MG63 (cell line): ENCODE measurements around the gene DLGAP1. TPM values are rescaled to one million over a fixed set of nuclear protein-coding genes. Genes with fewer than 3 reads are reported as not detected.

Experiments used
- DNase-seq: peaks from one replicate; pipeline ENCODE4 v3.0.0-alpha.2; 2020
- H3K27me3 ChIP-seq: fragments of 250-450 bp; sonication (Bioruptor Pico); 2 replicates; pipeline ENCODE4 v1.5.1; 2020; ENCODE audit warnings: mild to moderate bottlenecking, moderate library complexity
- H3K36me3 ChIP-seq: fragments of 250-450 bp; sonication (Bioruptor Pico); 2 replicates; pipeline ENCODE4 v1.5.1; 2020; ENCODE audit warnings: mild to moderate bottlenecking, moderate library complexity
- H3K4me3 ChIP-seq: fragments of 250-450 bp; sonication (Bioruptor Pico); 2 replicates; pipeline ENCODE4 v1.5.1; 2020; ENCODE audit warnings: mild to moderate bottlenecking, moderate library complexity
- H3K9me3 ChIP-seq: fragments of 250-450 bp; sonication (Bioruptor Pico); 2 replicates; pipeline ENCODE4 v1.5.1; 2020; ENCODE audit warnings: mild to moderate bottlenecking, moderate library complexity
- total RNA-seq: library from RNA; depleted of rRNA; stranded (reverse); fragments of >200 nt; shearing (Covaris generic); gene quantifications from 2 replicates; pipeline ENCODE4 v1.2.3, GENCODE V29; 2014; ENCODE audit warnings: low replicate concordance

DLGAP1 gene
- total RNA-seq, 1 experiment from 2014 or later, result 3.4 TPM

- Histone ChIP-seq H3K9me3 (no peaks in the 10 kb centered on the region), H3K36me3 (no peaks in the 10 kb centered on the region), H3K4me3 (no peak overlapping the region), H3K27me3 (no peaks in the 10 kb centered on the region)
- no peak for DNase-seq
Observed at GRCh38 chr18:3634250-3634939, 820.7 kb downstream of the DLGAP1 start.

- Histone ChIP-seq H3K4me3 (no peak overlapping the region), H3K36me3 (no peaks in the 10 kb centered on the region), H3K9me3 (no peaks in the 10 kb centered on the region), H3K27me3 (no peaks in the 10 kb centered on the region)
- DNase-seq, result no peak
Observed at GRCh38 chr18:3631887-3632286, 823.2 kb downstream of the DLGAP1 start.

- no peak for DNase-seq
Observed at GRCh38 chr18:3626929-3627458, 828.1 kb downstream of the DLGAP1 start.

GRCh38 chr18:3625742-3626091 is 829.4 kb downstream of the DLGAP1 start:
- Histone ChIP-seq H3K36me3 (no peaks in the 10 kb centered on the region), H3K9me3 (no peaks in the 10 kb centered on the region), H3K27me3 (no peaks in the 10 kb centered on the region), H3K4me3 (no peak overlapping the region)
- DNase-seq, result no peak

More at GRCh38 chr18:3626929-3627458, 828.1 kb downstream of the DLGAP1 start:
- no peak overlapping the region for H3K4me3 ChIP-seq
- H3K9me3 ChIP-seq, result no peaks in the 10 kb centered on the region
- H3K36me3 ChIP-seq, result no peaks in the 10 kb centered on the region
- H3K27me3 ChIP-seq, result no peaks in the 10 kb centered on the region

GRCh38 chr18:3624935-3625741 is 830.0 kb downstream of the DLGAP1 start:
- Histone ChIP-seq H3K9me3 (no peaks in the 10 kb centered on the region), H3K4me3 (peak overlapping the region; percentile 26)
- DNase-seq, result peak; percentile 83

GRCh38 chr18:3624546-3624934 is 830.6 kb downstream of the DLGAP1 start:
- no peaks in the 10 kb centered on the region for H3K9me3 ChIP-seq
- DNase-seq, result no peak
- H3K27me3 ChIP-seq, result no peaks in the 10 kb centered on the region
- no peaks in the 10 kb centered on the region for H3K36me3 ChIP-seq
- peak overlapping the region; percentile 26 for H3K4me3 ChIP-seq

More at GRCh38 chr18:3624935-3625741, 830.0 kb downstream of the DLGAP1 start:
- Histone ChIP-seq H3K36me3 (no peaks in the 10 kb centered on the region), H3K27me3 (no peaks in the 10 kb centered on the region)

- Histone ChIP-seq H3K4me3 (peak overlapping the region; percentile 26), H3K27me3 (no peaks in the 10 kb centered on the region), H3K36me3 (no peaks in the 10 kb centered on the region), H3K9me3 (no peaks in the 10 kb centered on the region)
- peak; percentile 96 for DNase-seq
Observed at GRCh38 chr18:3623769-3624545, 831.1 kb downstream of the DLGAP1 start.

- Histone ChIP-seq H3K36me3 (no peaks in the 10 kb centered on the region), H3K27me3 (no peaks in the 10 kb centered on the region), H3K9me3 (no peaks in the 10 kb centered on the region), H3K4me3 (no peak overlapping the region)
- no peak for DNase-seq
Observed at GRCh38 chr18:3620146-3621119, 834.7 kb downstream of the DLGAP1 start.

GRCh38 chr18:3619746-3620145 is 835.4 kb downstream of the DLGAP1 start:
- Histone ChIP-seq H3K27me3 (no peaks in the 10 kb centered on the region), H3K9me3 (no peaks in the 10 kb centered on the region), H3K36me3 (no peaks in the 10 kb centered on the region), H3K4me3 (no peak overlapping the region)
- no peak for DNase-seq

GRCh38 chr18:3619222-3619621 is 835.9 kb downstream of the DLGAP1 start:
- Histone ChIP-seq H3K36me3 (no peaks in the 10 kb centered on the region), H3K9me3 (no peaks in the 10 kb centered on the region), H3K4me3 (no peak overlapping the region), H3K27me3 (no peaks in the 10 kb centered on the region)
- DNase-seq, result no peak

- Histone ChIP-seq H3K4me3 (no peak overlapping the region), H3K36me3 (no peaks in the 10 kb centered on the region), H3K9me3 (no peaks in the 10 kb centered on the region), H3K27me3 (no peaks in the 10 kb centered on the region)
- DNase-seq, result no peak
Observed at GRCh38 chr18:3616744-3617143, 838.4 kb downstream of the DLGAP1 start.

GRCh38 chr18:3616142-3616541 is 839.0 kb downstream of the DLGAP1 start:
- H3K36me3 ChIP-seq, result no peaks in the 10 kb centered on the region
- no peaks in the 10 kb centered on the region for H3K9me3 ChIP-seq
- no peaks in the 10 kb centered on the region for H3K27me3 ChIP-seq
- H3K4me3 ChIP-seq, result no peak overlapping the region
- no peak for DNase-seq

GRCh38 chr18:3615374-3615985 is 839.6 kb downstream of the DLGAP1 start:
- H3K36me3 ChIP-seq, result no peaks in the 10 kb centered on the region
- H3K27me3 ChIP-seq, result no peaks in the 10 kb centered on the region
- no peaks in the 10 kb centered on the region for H3K9me3 ChIP-seq
- H3K4me3 ChIP-seq, result no peak overlapping the region
- DNase-seq, result no peak

- DNase-seq, result no peak
- Histone ChIP-seq H3K36me3 (no peaks in the 10 kb centered on the region), H3K9me3 (no peaks in the 10 kb centered on the region), H3K27me3 (no peaks in the 10 kb centered on the region), H3K4me3 (no peak overlapping the region)
Observed at GRCh38 chr18:3612315-3612714, 842.8 kb downstream of the DLGAP1 start.

GRCh38 chr18:3611313-3612090 is 843.6 kb downstream of the DLGAP1 start:
- Histone ChIP-seq H3K9me3 (no peaks in the 10 kb centered on the region), H3K27me3 (no peaks in the 10 kb centered on the region), H3K36me3 (no peaks in the 10 kb centered on the region), H3K4me3 (no peak overlapping the region)
- no peak for DNase-seq
